ENCODE data around the gene SCRN2. TPM values are rescaled to one million over a fixed set of nuclear protein-coding genes. Genes with fewer than 3 reads are reported as not detected.

The SCRN2 gene
- total and polyA plus RNA-seq, 7 experiments from 2014 or later: 27.5 to 55.9 (median 38.3) TPM

DNA sequence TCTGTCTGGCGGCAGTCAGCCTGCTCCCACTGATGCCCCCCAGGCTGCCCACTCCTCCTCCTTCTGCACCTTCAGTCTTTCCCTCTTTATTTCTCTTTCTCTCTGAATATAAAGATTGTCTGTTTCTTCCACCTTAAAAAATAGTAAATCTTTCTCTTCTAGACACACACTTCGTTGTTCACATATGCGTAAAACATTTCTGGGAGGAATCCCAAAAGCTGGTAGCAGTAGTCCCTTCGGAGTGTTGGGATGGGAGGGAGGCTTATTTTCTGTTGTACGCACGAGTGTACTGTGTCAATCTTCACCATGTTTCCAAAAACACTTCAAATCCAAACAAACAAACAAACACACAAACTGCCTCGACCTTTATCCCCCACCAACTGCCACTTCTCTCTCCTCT, 29.4 kb downstream of the SCRN2 start:
- DNase-seq: no peak
- Histone ChIP-seq H3K36me3 (ENCODE audit: control insufficient read depth in 2 of 3, insufficient read depth in 3 of 3, low read length in 3 of 3) (peaks cover 9 to 100% (median 10%) of the 10 kb centered on the region in 3 experiments), H3K4me1 (ENCODE audit: control insufficient read depth in 2 of 2, insufficient read depth in 2 of 2, low read length in 2 of 2) (peaks cover 0 to 5% of the 10 kb centered on the region in 2 donors), H3K4me3 (ENCODE audit: low read length) (no peak overlapping the region), H3K27me3 (ENCODE audit: control insufficient read depth in 2 of 2, insufficient read depth in 2 of 2, low read length in 2 of 2) (no peaks in the 10 kb centered on the region), H3K9me3 (ENCODE audit: control insufficient read depth in 2 of 3, low read length in 3 of 3) (no peaks in the 10 kb centered on the region), H3K27ac (ENCODE audit: low read depth, low read length) (no peak overlapping the region)
- ChIA-PET POLR2A (no interaction called here), CTCF (no interaction called here)
- Mint-ChIP-seq H3K27me3 (no peaks in the 10 kb centered on the region), H3K4me3 (no peak overlapping the region), H3K9me3 (no peaks in the 10 kb centered on the region), H3K27ac (peak overlapping the region in 2 of 9 donors; percentile 26 to 83), H3K4me1 (peaks cover 0 to 13% (median 3%) of the 10 kb centered on the region in 7 donors), H3K36me3 (peaks cover 8 to 50% (median 24%) of the 10 kb centered on the region in 5 donors)
- intact Hi-C loops (cut with micrococcal nuclease): no loop called here
- ATAC-seq: no peak

DNA sequence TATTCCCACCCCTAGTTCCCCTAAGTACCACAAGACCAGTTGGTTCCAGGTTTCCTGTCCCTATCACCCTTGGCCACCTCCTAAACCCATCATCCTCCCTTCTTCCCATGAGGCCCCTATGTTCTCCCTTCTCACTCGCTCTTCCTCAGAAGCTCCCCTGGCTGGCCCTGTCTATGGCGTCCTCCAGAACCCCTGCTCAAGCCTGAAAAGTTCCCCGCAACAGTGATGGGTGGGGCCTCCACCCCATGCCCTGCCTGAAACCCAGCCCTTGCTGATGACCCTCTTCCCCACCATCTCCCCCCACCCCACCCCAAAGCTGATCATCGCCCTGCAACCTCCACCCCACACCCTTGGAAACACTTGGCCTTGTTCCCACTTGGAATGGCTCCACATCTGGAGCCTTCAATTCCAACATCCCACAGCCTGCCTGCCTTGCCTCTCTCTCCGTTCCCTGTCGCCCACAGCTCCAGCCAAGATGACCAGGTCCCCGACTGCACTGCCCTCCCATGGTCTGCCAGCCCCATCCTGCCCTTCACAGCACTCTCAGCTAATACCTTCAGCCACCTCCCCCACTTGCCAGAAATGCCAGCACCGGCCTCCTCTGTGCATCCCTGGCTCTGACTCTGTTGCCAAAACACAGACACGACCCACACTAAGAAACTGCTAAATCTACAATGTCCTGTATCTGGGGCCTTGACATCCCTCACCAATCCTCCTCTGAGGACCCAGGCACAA, 30.0 kb downstream of the SCRN2 start:
- intact Hi-C loops (cut with micrococcal nuclease): no loop called here
- ChIA-PET CTCF (no interaction called here), POLR2A (interaction anchor here (0.6 kb wide), 1 partner anchor 101 kb away, joined by 3 read pairs; no protein-coding TSS in a partner anchor)
- Mint-ChIP-seq H3K27me3 (no peaks in the 10 kb centered on the region), H3K4me1 (peaks cover 0 to 13% (median 3%) of the 10 kb centered on the region in 7 donors), H3K9me3 (no peaks in the 10 kb centered on the region), H3K4me3 (no peak overlapping the region), H3K36me3 (peaks cover 8 to 50% (median 24%) of the 10 kb centered on the region in 5 donors), H3K27ac (peak overlapping the region in 3 of 9 donors; percentile 4 to 83 (median 18))
- Histone ChIP-seq H3K27me3 (ENCODE audit: control insufficient read depth in 2 of 2, insufficient read depth in 2 of 2, low read length in 2 of 2) (no peaks in the 10 kb centered on the region), H3K9me3 (ENCODE audit: control insufficient read depth in 2 of 3, low read length in 3 of 3) (no peaks in the 10 kb centered on the region), H3K4me1 (ENCODE audit: control insufficient read depth in 2 of 2, insufficient read depth in 2 of 2, low read length in 2 of 2) (peaks cover 0 to 5% of the 10 kb centered on the region in 2 donors), H3K36me3 (ENCODE audit: control insufficient read depth in 2 of 3, insufficient read depth in 3 of 3, low read length in 3 of 3) (peaks cover 4 to 96% (median 9%) of the 10 kb centered on the region in 3 experiments), H3K4me3 (ENCODE audit: low read length) (no peak overlapping the region), H3K27ac (ENCODE audit: low read depth, low read length) (no peak overlapping the region)
- ATAC-seq: no peak
- no peak for DNase-seq

DNA sequence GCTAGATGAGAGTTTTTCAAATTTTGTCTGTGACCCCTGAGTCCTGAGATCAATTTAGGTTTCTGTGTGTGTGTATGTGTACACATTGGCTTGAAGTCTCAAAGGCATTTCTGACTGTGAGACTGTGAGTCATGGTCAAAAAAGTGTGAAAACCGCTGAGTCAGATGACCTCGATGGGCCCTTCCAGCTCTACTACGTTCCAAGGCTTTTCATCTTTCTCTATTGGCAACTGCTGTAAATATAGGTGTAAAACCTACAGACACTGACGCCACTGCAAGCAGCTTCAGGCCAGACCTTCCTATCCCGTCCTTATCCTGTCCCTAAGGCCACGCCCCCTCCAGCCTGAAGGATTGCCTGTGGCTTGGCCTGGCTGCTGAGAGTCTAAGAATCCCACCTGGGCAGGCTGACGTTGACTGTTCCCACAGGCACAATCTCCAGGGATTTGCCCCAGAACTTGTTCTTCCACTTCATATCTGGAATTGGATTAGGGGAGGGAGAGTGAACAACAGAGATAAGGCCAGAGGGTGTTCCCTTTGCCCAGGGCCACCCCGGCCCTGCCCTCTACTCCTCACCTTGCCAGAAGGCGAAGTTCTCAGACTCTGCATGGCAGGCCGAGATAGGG, 30.8 kb downstream of the SCRN2 start:
- CTCF ChIA-PET: interaction anchor here (0.7 kb wide), 1 partner anchor 316 kb away, joined by 3 read pairs; no protein-coding TSS in a partner anchor
- Histone ChIP-seq H3K27me3 (ENCODE audit: control insufficient read depth in 2 of 2, insufficient read depth in 2 of 2, low read length in 2 of 2) (no peaks in the 10 kb centered on the region), H3K9me3 (ENCODE audit: control insufficient read depth in 2 of 3, low read length in 3 of 3) (no peaks in the 10 kb centered on the region), H3K27ac (ENCODE audit: low read depth, low read length) (no peak overlapping the region), H3K36me3 (ENCODE audit: control insufficient read depth in 2 of 3, insufficient read depth in 3 of 3, low read length in 3 of 3) (peaks cover 2 to 88% (median 4%) of the 10 kb centered on the region in 3 experiments), H3K4me3 (ENCODE audit: low read length) (no peak overlapping the region), H3K4me1 (ENCODE audit: control insufficient read depth in 2 of 2, insufficient read depth in 2 of 2, low read length in 2 of 2) (peaks cover 0 to 5% of the 10 kb centered on the region in 2 donors)
- peak; percentile 73 for ATAC-seq
- Mint-ChIP-seq H3K4me1 (peaks cover 0 to 13% (median 3%) of the 10 kb centered on the region in 7 donors), H3K27ac (peak overlapping the region in 3 of 9 donors; percentile 31 to 51 (median 32)), H3K27me3 (no peaks in the 10 kb centered on the region), H3K4me3 (no peak overlapping the region), H3K36me3 (peaks cover 8 to 46% (median 21%) of the 10 kb centered on the region in 5 donors), H3K9me3 (no peaks in the 10 kb centered on the region)
- intact Hi-C loops (cut with micrococcal nuclease): no loop called here
- DNase-seq: no peak
- POLR2A ChIA-PET: interaction anchor here (0.6 kb wide), 1 partner anchor 100 kb away, joined by 3 read pairs; no protein-coding TSS in a partner anchor

DNA sequence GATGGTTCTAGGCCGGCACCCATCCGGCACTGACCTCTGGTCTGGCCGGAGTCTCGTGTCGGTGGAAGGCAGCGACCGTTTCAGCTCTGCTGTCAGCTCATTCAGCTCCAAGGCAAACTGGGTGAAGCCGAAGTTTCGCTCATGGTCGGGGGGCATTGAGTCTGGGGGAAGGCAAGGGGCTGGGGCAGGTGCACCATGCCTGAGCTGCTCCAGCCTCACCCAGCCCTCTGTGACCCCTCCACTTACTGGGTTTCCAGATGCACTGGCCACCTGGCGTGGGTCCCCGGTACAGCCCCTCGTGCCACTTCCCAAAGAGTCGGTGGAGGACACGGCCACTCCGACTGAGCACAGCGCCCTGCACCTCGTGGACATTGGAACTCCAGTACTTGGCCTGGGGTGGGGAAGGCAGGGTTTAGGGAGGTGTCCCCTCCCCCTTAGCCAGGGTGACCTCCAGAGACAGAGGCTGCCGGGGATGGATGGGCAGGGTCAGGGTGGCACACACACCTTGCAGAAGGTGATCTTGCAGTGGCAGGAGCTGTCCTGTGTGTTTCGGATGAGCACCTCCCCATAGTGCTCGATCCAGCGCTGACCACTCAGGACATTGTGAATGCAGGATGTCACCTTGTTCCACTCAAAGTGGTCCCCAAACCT, 32.1 kb downstream of the SCRN2 start:
- Histone ChIP-seq H3K9me3 (ENCODE audit: control insufficient read depth in 2 of 3, low read length in 3 of 3) (no peaks in the 10 kb centered on the region), H3K36me3 (ENCODE audit: control insufficient read depth in 2 of 3, insufficient read depth in 3 of 3, low read length in 3 of 3) (peaks cover 0 to 75% (median 4%) of the 10 kb centered on the region in 3 experiments), H3K4me3 (ENCODE audit: low read length) (no peak overlapping the region), H3K27ac (ENCODE audit: low read depth, low read length) (no peak overlapping the region), H3K27me3 (ENCODE audit: control insufficient read depth in 2 of 2, insufficient read depth in 2 of 2, low read length in 2 of 2) (no peaks in the 10 kb centered on the region), H3K4me1 (ENCODE audit: control insufficient read depth in 2 of 2, insufficient read depth in 2 of 2, low read length in 2 of 2) (peaks cover 0 to 5% of the 10 kb centered on the region in 2 donors)
- Mint-ChIP-seq H3K27me3 (peaks cover 0 to 4% (median 0%) of the 10 kb centered on the region in 5 donors), H3K36me3 (peaks cover 5 to 41% (median 19%) of the 10 kb centered on the region in 5 donors), H3K4me3 (no peak overlapping the region), H3K27ac (no peak overlapping the region), H3K4me1 (peaks cover 0 to 13% (median 3%) of the 10 kb centered on the region in 7 donors), H3K9me3 (no peaks in the 10 kb centered on the region)
- ChIA-PET POLR2A (no interaction called here), CTCF (no interaction called here)
- DNase-seq: no peak
- ATAC-seq: no peak
- intact Hi-C loops (cut with micrococcal nuclease): no loop called here

DNA sequence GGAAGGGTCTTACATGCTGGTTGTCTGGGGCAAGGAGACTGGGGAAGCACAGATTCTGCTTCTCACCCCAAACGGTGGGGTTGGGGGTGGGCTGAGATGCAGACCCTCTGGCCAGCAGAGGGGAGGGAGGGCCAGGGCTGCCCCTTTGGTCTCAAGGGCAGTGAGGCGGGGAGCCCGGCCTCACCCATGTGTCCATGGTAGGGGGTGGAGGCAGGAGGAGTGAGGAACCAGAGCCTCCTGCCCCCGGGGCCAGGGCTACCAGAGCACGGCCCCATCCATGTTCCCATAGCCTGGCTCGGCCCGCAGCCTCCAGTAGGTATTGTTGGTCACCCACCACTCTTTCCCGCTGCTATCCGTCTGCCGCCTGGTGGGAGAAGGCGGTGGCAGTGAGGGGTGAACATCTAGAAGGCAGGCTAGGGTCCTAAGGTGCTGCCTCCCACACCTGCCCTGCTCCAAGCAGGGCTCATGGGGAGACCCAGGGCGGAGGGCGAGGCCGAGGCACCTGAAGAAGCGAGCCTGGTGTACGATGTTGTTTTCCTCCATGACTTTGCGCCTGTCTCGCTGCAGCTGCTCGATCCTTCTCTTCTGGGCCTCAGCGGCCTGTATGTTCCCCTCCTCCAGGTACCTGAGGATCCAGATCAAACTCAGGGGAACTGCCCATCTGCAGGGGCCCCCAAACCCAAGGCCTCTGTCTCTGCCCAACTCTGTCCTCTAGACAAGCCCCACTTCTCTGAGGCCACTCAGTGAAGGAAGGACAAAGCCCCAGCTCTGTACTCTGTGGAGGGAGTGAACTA, 32.8 kb downstream of the SCRN2 start:
- Histone ChIP-seq H3K4me3 (ENCODE audit: low read length) (no peak overlapping the region), H3K27me3 (ENCODE audit: control insufficient read depth in 2 of 2, insufficient read depth in 2 of 2, low read length in 2 of 2) (no peaks in the 10 kb centered on the region), H3K4me1 (ENCODE audit: control insufficient read depth in 2 of 2, insufficient read depth in 2 of 2, low read length in 2 of 2) (peaks cover 0 to 5% of the 10 kb centered on the region in 2 donors), H3K36me3 (ENCODE audit: control insufficient read depth in 2 of 3, insufficient read depth in 3 of 3, low read length in 3 of 3) (peaks cover 0 to 67% (median 4%) of the 10 kb centered on the region in 3 experiments), H3K27ac (ENCODE audit: low read depth, low read length) (no peak overlapping the region), H3K9me3 (ENCODE audit: control insufficient read depth in 2 of 3, low read length in 3 of 3) (no peaks in the 10 kb centered on the region)
- H3K9me3 Mint-ChIP-seq: no peaks in the 10 kb centered on the region
- H3K4me3 Mint-ChIP-seq: no peak overlapping the region
- ATAC-seq (no peak), DNase-seq (no peak)
- ChIA-PET CTCF (no interaction called here), POLR2A (no interaction called here)
- intact Hi-C loops (cut with micrococcal nuclease): no loop called here
- H3K27me3 Mint-ChIP-seq: peaks cover 0 to 4% (median 0%) of the 10 kb centered on the region in 5 donors
- peak overlapping the region in 1 of 9 donors; percentile 58 for H3K27ac Mint-ChIP-seq
- peaks cover 0 to 13% (median 3%) of the 10 kb centered on the region in 7 donors for H3K4me1 Mint-ChIP-seq
- peaks cover 5 to 41% (median 19%) of the 10 kb centered on the region in 5 donors for H3K36me3 Mint-ChIP-seq

DNA sequence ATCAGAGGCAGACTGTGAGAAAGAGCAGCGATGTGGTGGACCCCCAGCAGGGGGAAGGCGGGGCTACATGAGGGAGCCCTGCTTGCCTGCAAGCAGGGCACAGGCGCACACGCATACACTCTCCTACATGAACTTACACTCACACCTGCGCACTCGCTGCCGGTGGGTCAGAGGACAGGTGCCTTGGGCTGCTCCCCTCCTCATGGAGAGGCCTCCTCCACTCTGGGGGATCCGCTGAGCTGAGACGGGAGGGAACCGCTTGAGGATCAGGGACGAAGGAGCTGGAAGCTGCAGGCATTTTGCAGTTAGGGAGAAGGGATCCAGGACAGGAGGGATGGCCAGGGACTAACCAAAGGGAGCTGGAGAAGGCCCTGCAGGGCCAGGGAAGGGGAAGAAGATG, 33.7 kb downstream of the SCRN2 start:
- intact Hi-C loops (cut with micrococcal nuclease): no loop called here
- no peaks in the 10 kb centered on the region for H3K27me3 ChIP-seq (ENCODE audit: control insufficient read depth in 2 of 2, insufficient read depth in 2 of 2, low read length in 2 of 2)
- H3K4me3 ChIP-seq (ENCODE audit: low read length): no peak overlapping the region
- H3K36me3 ChIP-seq (ENCODE audit: control insufficient read depth in 2 of 3, insufficient read depth in 3 of 3, low read length in 3 of 3): peaks cover 0 to 59% (median 4%) of the 10 kb centered on the region in 3 experiments
- DNase-seq (no peak), ATAC-seq (no peak)
- H3K4me1 ChIP-seq (ENCODE audit: control insufficient read depth in 2 of 2, insufficient read depth in 2 of 2, low read length in 2 of 2): peaks cover 0 to 5% of the 10 kb centered on the region in 2 donors
- ChIA-PET CTCF (no interaction called here), POLR2A (no interaction called here)
- peak overlapping the region in 1 of 9 donors; percentile 58 for H3K27ac Mint-ChIP-seq
- H3K4me1 Mint-ChIP-seq: peaks cover 0 to 11% (median under 1%) of the 10 kb centered on the region in 7 donors
- H3K27me3 Mint-ChIP-seq: peaks cover 0 to 4% (median 0%) of the 10 kb centered on the region in 5 donors
- H3K36me3 Mint-ChIP-seq: peaks cover 0 to 33% (median 14%) of the 10 kb centered on the region in 5 donors
- no peaks in the 10 kb centered on the region for H3K9me3 ChIP-seq (ENCODE audit: control insufficient read depth in 2 of 3, low read length in 3 of 3)
- H3K9me3 Mint-ChIP-seq: no peaks in the 10 kb centered on the region
- H3K4me3 Mint-ChIP-seq: no peak overlapping the region
- no peak overlapping the region for H3K27ac ChIP-seq (ENCODE audit: low read depth, low read length)

Data from naive thymus-derived CD4-positive, alpha-beta T cell (primary cell).